NCI-H774 (cell line): ENCODE results near the gene ZNF892.
"Not testable (repeated sequence)": the region's sequence is repeated elsewhere in the genome, so short reads cannot be mapped to it uniquely, and the experiment has no call there.

Experiments
- DNase-seq: peaks from one replicate; lab custom pipeline; 2025; lab: John Stamatoyannopoulos, UW

ZNF892 gene

GRCh38 chr2:95207111-95207961 is at the start of gene ZNF892:
Gene ZNF892 (plus strand): TSS chr2:95207521. CDS start chr2:95207816, 295 bp downstream.
- DNase-seq = peak; percentile 74

- DNase-seq = no peak
Observed at GRCh38 chr2:95158441-95158840, 48.9 kb upstream of the ZNF892 start.

DNA sequence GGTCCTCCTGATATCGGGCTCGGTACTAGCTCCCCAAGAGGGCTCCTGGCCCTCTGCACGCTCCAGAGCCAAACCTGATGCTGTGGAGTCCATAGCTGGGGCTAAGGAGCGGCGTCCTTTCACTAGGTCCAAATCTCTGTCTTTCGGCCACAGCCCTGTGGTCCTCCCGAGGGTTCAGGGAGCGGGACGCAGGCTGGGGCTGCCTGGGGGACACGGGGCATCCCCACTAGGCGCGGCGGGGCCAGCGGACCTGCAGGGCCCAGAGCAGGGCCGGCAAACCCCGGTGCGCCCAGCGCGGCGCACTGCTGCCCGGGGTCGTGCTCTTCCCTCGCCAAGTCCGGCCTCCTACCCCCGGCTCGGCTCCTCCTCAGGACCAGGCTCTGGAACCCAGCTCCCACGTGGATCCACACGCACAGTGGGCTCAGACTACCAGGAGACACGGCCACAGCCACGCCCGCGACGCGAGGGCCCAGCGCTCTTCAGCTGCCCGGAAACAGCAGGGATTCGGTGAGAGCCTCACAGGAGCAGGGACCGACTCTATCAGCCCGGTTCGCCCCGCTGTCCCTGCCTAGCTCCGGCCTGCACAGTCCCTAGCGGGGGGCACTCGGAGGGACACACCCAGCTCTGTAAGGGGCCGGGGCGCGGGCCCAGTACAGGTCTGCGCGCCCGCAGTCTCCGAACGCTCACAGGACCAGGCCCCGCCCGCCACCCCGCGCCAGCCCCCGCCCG is 48.3 kb upstream of the ZNF892 start:
- peak; percentile 35 for DNase-seq

- peak; percentile 78 for DNase-seq
Observed at GRCh38 chr2:95159690-95160449, 47.5 kb upstream of the ZNF892 start, which contains the start of gene ZNF514. Gene ZNF514 (minus strand): TSS chr2:95159848. CDS start chr2:95153253, 6,595 bp downstream.

DNA sequence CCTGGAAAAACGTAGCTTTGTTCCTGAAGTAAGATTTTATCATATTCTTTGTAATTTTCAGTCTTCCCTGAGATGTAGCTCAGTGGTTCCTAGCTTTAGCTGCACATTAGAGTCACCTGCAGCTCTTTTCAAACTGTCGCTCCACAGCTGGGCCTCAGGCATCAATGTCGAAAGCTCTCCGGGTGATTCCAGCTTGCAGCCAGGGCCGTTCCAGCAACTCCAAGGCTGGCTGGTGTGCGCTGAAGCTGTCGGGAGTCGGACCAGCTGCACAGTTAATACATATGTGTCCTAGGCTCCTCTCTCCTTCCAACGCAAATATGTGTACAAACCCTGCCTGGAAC is 42.3 kb upstream of the ZNF892 start:
- no peak for DNase-seq

DNA sequence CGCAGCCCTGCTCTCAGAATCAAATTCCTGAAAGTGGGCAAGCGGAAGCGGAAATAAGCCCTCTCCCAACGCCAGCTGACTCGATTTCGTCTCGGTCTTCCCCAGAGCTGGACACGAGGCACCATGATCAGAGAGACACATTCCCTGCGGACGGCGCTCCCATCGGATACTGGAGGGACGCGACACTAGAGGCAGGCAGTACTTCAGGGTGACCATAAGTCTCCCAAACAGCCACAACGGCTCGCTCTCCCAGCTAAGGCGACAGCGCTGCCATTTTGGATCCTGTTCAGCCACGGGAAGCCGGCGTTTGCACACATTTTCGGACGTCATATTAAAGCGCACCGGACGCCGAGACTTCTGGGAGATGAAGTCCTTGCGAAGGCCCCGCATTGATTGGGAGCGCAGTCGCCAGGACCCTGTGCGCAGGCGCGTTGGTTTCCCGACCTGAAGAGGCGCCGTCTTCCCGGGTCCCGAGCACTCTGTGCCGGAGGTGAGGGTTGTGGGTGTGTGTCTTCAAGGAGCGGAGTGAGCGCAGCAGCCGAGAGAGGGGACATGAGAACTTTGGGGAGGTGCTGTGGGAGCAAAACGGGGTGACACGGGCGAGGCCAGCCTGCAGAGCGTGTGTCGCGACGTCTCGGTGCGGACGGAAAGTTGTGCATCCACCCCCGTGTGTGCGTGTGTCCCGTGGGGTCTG is 41.8 kb upstream of the ZNF892 start, which contains the start of gene ZNF2:
Gene ZNF2 (plus strand): TSS at position 439 of the 694 bp plus-strand sequence. CDS start 10,418 bp downstream, outside the sequence.
- peak; percentile 95 for DNase-seq

- no peak for DNase-seq
Observed at GRCh38 chr2:95166065-95166763, 41.1 kb upstream of the ZNF892 start.

GRCh38 chr2:95171902-95172301 is 35.4 kb upstream of the ZNF892 start:
- DNase-seq = no peak

GRCh38 chr2:95174031-95174542 is 33.2 kb upstream of the ZNF892 start:
- no peak for DNase-seq

GRCh38 chr2:95179451-95179850 is 27.9 kb upstream of the ZNF892 start:
- no peak for DNase-seq

DNA sequence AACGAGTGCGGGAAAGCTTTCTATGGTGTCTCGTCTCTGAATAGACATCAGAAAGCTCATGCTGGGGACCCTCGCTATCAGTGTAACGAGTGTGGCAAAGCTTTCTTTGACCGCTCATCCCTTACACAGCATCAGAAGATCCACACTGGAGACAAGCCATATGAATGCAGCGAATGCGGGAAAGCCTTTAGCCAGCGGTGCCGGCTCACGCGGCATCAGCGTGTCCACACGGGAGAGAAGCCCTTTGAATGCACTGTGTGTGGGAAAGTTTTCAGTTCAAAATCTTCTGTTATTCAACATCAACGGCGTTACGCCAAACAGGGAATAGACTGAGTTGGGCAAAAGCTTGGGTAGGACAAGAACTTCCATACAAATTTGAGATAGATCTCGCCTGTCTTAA is 25.5 kb upstream of the ZNF892 start:
- no peak for DNase-seq

GRCh38 chr2:95185197-95185596 is 22.1 kb upstream of the ZNF892 start:
- DNase-seq = no peak

GRCh38 chr2:95185973-95186372 is 21.3 kb upstream of the ZNF892 start:
- DNase-seq = no peak

DNA sequence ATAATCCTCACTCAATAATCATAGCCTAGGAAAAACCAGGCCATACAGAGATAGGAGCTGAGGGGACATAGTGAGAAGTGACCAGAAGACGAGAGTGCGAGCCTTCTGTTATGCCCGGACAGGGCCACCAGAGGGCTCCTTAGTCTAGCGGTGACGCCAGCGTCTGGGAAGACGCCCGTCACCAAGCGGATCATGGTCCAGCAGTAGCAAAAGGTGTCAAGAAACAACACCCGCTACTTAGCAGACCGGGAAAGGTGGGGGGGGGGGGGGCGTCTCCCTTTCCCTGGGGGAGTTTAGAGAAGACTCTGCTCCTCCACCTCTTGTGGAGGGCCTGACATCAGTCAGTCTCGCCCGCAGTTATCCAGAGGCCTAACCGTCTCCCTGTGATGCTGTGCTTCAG is 14.4 kb upstream of the ZNF892 start:
- DNase-seq = not testable (repeated sequence)

DNA sequence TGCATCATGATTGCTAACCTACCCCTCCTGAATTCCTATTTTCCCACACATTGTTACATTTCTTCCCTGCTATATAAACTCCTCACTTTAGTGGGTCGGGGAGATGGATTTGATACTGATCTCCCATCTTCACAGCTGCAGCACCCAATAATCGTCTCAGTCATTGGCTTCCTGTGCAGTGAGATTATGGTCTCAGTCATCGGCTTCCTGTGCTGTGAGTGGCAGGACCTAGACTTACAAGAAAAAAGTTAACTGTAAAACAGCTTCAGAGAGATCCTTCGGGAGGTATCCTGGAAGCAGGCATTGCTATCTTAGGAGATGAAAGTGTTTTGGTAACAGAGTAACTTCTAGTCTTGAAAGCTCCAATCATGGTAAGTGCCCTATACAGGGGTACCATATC is 3.4 kb upstream of the ZNF892 start:
- DNase-seq = no peak

- DNase-seq = no peak
Observed at GRCh38 chr2:95204396-95204795, 2.9 kb upstream of the ZNF892 start.

DNA sequence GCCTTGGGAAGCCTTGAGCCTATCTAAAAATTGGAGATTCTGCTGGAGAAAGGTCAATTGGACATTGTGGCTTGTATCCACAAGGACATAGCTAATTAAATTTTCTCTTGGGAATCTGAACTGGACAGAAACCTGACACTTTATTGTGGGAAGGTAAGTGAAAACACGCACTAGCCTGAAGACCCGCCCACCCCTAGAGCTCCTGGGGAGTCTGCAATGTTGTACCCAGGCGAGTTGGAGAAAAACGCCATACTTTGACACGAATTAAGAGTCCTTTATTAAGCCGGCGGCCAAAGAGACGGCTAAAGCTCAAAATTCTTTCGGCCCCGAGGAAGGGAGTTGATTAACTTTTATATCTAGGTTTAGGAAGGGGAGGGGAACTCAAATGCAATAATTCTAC is 1.2 kb upstream of the ZNF892 start:
- no peak for DNase-seq

DNA sequence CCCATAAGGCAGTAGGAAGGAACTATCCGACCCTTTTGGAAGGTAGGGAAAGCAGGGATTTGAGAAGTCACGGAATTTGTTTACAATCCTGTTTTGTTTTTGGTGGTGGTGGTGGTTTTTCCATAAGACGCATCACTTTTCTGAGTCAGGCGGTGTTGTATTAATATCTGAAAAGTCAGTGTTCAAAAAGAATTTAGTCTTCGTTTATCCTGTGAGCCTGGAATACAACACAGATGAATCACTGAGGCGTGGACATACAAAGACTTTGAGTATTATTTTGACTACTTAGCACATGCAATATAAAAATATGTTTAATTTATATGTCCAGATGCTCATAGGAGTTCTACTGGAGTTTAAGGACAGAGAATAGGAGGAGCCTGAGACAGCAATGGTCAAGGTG is 785 bp downstream of the ZNF892 start:
- DNase-seq = no peak

GRCh38 chr2:95215018-95215612 is 7.8 kb downstream of the ZNF892 start:
- no peak for DNase-seq

DNA sequence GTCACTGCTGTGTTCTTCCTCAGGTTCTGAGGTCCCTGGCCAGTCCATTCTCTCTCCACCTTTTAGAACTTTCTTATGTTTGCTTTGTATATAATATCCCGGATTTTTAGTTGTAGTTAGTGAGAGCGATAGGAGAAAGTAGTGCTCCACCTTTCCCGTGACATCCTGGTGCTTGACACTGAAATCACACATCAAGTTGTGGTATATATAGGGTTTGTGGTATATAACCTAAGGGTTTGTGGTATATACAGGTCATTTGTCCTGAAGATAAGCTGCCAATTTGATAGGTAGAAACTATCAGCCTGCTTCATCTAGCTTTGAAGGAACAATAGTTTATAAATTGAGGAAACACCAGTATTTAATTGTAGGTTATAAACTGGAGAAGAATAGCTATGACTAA is 13.1 kb downstream of the ZNF892 start:
- DNase-seq = no peak

- no peak for DNase-seq
Observed at GRCh38 chr2:95225658-95226057, 18.3 kb downstream of the ZNF892 start.
